Right atrium auricular region (tissue), 2 donors: Measurements from ENCODE around the gene ZMIZ1. TPM values are rescaled to one million over a fixed set of nuclear protein-coding genes. Genes with fewer than 3 reads are reported as not detected.

Experiments used
- DNase-seq: peaks from one replicate; pipeline ENCODE4 v3.0.0-alpha.2; 2019; ENCODE audit warnings: low spot score
- H3K27ac ChIP-seq, 2 donors: fragments of 200-600 bp; sonication (generic); 1 replicate in 1 of 2; 2 replicates in 1 of 2; pipeline ENCODE4 v1.5.1; 2016 to 2019
- H3K27me3 ChIP-seq, 2 donors: fragments of 200-600 bp; sonication (generic); one replicate each; pipeline versions ENCODE4 v1.5.1 to v1.6.0; 2017 to 2019
- H3K36me3 ChIP-seq: fragments of 200-600 bp; sonication (generic); one replicate; pipeline ENCODE4 v1.5.1; 2016
- H3K4me1 ChIP-seq, 2 donors: fragments of 200-600 bp; sonication (generic); one replicate each; pipeline versions ENCODE4 v1.5.1 to v1.6.0; 2017 to 2019
- H3K4me3 ChIP-seq, 2 donors: fragments of 200-600 bp; sonication (generic); 1 replicate in 1 of 2; 2 replicates in 1 of 2; pipeline ENCODE4 v1.5.1; 2017 to 2019; ENCODE audit warnings: mild to moderate bottlenecking in 1 of 2, moderate library complexity in 1 of 2
- H3K9me3 ChIP-seq, 2 donors: fragments of 200-600 bp; sonication (generic); one replicate each; pipeline ENCODE4 v1.5.1; 2019
- total RNA-seq, 2 donors: library from RNA; depleted of rRNA; stranded (reverse); fragments of >200 nt; gene quantifications; one replicate each; pipeline ENCODE4 v1.1.0, GENCODE V29; 2016
- TF ChIP-seq, protein P1 (sequence below), 2 donors: fragments of 200-600 bp; sonication (generic); IDR thresholded peaks; one replicate each; pipeline ENCODE4 v1.5.1; 2019; ENCODE audit warnings: antibody characterized with exemption in 2 of 2

Gene ZMIZ1
- total RNA-seq, 2 donors from 2014 or later: 59.3 to 71.0 TPM

DNA sequence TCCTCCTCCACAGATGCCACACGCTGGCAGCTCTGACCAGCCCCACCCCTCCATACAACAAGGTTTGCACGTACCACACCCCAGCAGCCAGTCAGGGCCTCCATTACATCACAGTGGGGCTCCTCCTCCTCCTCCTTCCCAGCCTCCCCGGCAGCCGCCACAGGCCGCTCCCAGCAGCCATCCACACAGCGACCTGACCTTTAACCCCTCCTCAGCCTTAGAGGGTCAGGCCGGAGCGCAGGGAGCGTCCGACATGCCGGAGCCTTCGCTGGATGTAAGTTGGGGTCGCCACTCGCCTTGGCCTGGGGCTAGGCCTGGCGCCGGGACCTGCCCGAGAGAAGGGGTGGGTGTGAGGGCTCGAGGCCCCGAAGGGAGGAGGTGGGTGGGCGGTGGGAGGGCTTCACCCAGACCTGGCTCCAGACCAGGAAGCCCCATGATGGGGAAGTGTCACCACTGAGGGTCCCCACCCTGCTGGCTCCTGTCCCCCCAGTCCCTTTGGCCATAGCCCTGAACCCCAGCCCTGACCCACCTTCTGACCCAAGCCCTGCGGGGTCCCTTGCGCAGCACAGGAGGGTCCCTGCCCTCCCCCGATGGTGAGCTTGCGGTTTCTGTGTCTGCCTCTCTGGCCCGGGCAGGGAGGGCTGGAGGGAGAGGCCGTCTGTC, 242.3 kb downstream of the ZMIZ1 start:
- TF ChIP-seq, protein P1, sequence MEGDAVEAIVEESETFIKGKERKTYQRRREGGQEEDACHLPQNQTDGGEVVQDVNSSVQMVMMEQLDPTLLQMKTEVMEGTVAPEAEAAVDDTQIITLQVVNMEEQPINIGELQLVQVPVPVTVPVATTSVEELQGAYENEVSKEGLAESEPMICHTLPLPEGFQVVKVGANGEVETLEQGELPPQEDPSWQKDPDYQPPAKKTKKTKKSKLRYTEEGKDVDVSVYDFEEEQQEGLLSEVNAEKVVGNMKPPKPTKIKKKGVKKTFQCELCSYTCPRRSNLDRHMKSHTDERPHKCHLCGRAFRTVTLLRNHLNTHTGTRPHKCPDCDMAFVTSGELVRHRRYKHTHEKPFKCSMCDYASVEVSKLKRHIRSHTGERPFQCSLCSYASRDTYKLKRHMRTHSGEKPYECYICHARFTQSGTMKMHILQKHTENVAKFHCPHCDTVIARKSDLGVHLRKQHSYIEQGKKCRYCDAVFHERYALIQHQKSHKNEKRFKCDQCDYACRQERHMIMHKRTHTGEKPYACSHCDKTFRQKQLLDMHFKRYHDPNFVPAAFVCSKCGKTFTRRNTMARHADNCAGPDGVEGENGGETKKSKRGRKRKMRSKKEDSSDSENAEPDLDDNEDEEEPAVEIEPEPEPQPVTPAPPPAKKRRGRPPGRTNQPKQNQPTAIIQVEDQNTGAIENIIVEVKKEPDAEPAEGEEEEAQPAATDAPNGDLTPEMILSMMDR (IDR thresholded peaks at IDR 0.05): no peak
- peaks cover 0 to 10% of the 10 kb centered on the region in 2 donors for H3K4me1 ChIP-seq
- H3K4me3 ChIP-seq: no peak overlapping the region
- no peaks in the 10 kb centered on the region for H3K9me3 ChIP-seq
- peaks cover 82% of the 10 kb centered on the region for H3K36me3 ChIP-seq
- no peak for DNase-seq
- peak overlapping the region; percentile 19 to 47 for H3K27ac ChIP-seq
- H3K27me3 ChIP-seq: no peaks in the 10 kb centered on the region

DNA sequence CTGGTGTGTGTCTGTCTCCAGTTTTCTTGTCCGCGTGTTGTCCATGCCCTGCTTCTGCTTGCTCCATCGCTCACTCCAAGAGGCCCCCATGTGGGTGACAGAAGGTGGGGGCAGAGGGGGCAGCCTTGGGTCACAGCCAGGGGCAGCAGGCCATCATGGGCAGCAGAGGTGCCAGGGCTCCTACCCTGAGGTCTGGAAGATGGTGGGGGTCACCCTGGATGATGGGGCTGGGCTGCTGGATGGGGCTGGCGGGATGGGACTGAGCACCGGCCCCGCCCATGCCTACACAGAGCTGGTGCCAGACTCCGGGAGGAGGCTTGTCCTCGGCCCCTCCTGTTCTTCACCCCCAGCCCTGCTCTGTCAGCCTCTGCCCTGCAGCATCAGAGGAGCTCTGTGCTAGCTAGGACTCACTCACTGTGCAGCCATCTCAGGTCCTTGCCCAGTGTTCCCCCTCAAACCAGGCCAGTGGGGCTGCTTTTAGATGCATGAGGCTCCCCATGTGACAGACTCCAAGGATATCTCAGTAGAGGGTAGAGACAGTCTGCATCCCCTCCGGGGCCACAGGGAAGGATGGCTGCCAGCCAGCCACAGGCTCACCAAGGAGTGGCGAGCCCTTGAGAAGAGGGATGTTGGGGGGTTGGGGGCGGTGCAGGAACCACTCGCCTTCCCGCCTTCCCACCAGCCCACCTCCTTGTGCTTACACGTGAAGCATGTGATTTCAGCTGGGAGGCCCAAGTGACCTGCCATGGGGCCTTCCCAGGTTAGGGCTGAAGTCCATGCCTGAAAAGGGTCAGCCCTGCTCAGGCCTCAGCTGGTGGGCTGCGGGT, 243.0 kb downstream of the ZMIZ1 start:
- H3K4me1 ChIP-seq: peaks cover 0 to 13% of the 10 kb centered on the region in 2 donors
- H3K4me3 ChIP-seq: no peak overlapping the region
- DNase-seq: no peak
- no peaks in the 10 kb centered on the region for H3K9me3 ChIP-seq
- TF ChIP-seq, protein P1 (IDR thresholded peaks at IDR 0.05): no peak
- H3K27ac ChIP-seq: peak overlapping the region; percentile 19 to 47
- H3K36me3 ChIP-seq: peaks cover 74% of the 10 kb centered on the region
- H3K27me3 ChIP-seq: no peaks in the 10 kb centered on the region

DNA sequence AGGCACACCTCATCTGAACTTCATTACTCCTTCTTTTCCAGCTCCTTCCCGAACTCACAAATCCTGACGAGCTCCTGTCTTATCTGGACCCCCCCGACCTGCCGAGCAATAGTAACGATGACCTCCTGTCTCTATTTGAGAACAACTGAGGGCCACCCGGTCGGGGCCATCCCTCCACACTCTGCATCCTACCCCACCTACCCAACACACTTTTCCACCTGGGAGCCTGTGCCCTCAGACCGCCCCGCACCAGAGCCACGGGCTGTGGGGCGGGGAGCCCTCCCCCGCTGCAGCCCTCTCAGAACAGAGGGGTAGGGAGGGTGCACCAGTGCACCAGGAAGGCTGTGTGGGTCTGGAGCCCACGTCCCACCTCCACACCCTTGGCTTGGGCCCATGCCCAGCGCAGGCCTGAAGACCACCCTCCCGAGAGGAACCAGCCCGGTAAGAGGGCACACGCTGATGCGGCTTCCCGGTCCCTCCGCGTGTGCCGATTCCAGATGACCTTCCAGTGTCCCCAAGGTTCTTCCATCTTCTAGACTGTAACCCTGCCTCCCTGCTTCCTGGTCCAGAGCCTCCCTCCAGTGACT, 243.9 kb downstream of the ZMIZ1 start:
- no peaks in the 10 kb centered on the region for H3K27me3 ChIP-seq
- H3K9me3 ChIP-seq: no peaks in the 10 kb centered on the region
- no peak for DNase-seq
- H3K27ac ChIP-seq: no peak overlapping the region
- TF ChIP-seq, protein P1 (IDR thresholded peaks at IDR 0.05): no peak
- H3K36me3 ChIP-seq: peaks cover 65% of the 10 kb centered on the region
- no peak overlapping the region for H3K4me3 ChIP-seq
- peaks cover 0 to 22% of the 10 kb centered on the region in 2 donors for H3K4me1 ChIP-seq

DNA sequence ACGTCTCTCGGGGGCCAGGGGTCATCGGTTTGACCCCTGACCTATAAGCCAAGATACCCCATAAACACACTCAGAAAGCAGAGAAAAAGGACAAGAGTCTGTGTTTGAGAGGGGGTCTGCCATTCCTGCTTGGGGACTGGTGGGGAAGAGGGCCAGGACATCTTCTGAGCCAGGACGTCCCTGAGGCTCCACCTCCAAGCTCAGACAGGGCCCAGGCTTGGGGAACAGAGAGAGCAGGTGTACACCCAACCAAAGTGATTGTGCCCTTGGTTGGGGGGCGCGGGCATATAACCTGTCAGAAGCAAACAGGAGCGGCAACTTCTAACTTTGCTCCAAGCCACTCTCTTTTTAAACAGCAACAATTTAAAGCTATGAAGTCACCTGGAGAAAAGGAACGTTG, 244.6 kb downstream of the ZMIZ1 start:
- TF ChIP-seq, protein P1 (IDR thresholded peaks at IDR 0.05): no peak
- H3K36me3 ChIP-seq: peaks cover 59% of the 10 kb centered on the region
- DNase-seq: no peak
- no peaks in the 10 kb centered on the region for H3K27me3 ChIP-seq
- no peaks in the 10 kb centered on the region for H3K9me3 ChIP-seq
- H3K27ac ChIP-seq: no peak overlapping the region
- no peak overlapping the region for H3K4me3 ChIP-seq
- H3K4me1 ChIP-seq: peaks cover 0 to 29% of the 10 kb centered on the region in 2 donors

DNA sequence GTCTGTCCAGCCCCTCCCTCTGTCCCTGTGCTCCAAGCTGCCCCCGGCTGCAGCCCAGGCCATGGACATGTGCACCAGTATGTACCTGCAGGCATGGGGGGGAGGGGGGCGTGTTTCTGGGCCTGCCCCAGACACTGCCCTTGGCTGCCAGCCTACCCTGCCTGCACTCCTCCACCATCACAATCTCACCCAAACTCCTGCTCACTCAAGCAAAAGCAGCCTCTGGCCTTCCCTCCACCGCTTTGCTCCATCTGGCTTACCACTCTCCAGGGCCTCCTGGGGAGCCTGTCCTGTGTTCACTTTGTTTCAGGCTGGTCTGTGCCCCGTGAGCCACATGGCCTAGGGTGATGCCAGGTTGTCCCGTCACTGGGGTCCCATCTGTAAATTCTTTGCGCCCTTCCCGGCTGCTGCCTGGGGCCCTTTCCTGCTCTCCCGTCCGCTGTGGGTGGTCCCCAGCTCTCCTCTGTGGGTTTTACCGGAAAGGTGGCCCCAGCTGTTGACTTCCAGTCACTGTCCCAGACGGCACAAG, 245.2 kb downstream of the ZMIZ1 start:
- no peak for DNase-seq
- TF ChIP-seq, protein P1 (IDR thresholded peaks at IDR 0.05): no peak
- no peak overlapping the region for H3K4me3 ChIP-seq
- H3K27me3 ChIP-seq: no peaks in the 10 kb centered on the region
- no peaks in the 10 kb centered on the region for H3K9me3 ChIP-seq
- no peak overlapping the region for H3K27ac ChIP-seq
- H3K4me1 ChIP-seq: peaks cover 0 to 29% of the 10 kb centered on the region in 2 donors
- H3K36me3 ChIP-seq: peaks cover 52% of the 10 kb centered on the region
